Mucosa of descending colon (tissue), 3 donors: Measurements from ENCODE around the gene CYGB. TPM values are rescaled to one million over a fixed set of nuclear protein-coding genes. Genes with fewer than 3 reads are reported as not detected.
"Not testable (repeated sequence)": the region's sequence is repeated elsewhere in the genome, so short reads cannot be mapped to it uniquely, and the experiment has no call there.

Source experiments
- ATAC-seq: fragments of 200-7000 bp; cut with Tn5 transposase; one replicate; pipeline ENCODE4 v1.9.1; 2020; ENCODE audit warnings: mild to moderate bottlenecking, moderate library complexity
- DNase-seq, 3 donors: peaks; one replicate each; pipeline ENCODE4 v3.0.0-alpha.2; 2020
- H3K36me3 ChIP-seq: fragments of 200-600 bp; one replicate; pipeline ENCODE4 v1.8.0; 2021; ENCODE audit warnings: low read depth, mild to moderate bottlenecking
- H3K4me1 ChIP-seq: fragments of 200-600 bp; one replicate; pipeline ENCODE4 v1.8.0; 2021; ENCODE audit warnings: low read depth, mild to moderate bottlenecking
- H3K4me3 ChIP-seq: fragments of 200-600 bp; one replicate; pipeline ENCODE4 v1.8.0; 2021; ENCODE audit warnings: mild to moderate bottlenecking
- H3K9me3 ChIP-seq: fragments of 200-600 bp; one replicate; pipeline ENCODE4 v1.8.0; 2021; ENCODE audit warnings: mild to moderate bottlenecking
- CTCF ChIP-seq: fragments of 200-600 bp; IDR thresholded peaks from one replicate; pipeline ENCODE4 v1.8.0; 2022; ENCODE audit warnings: antibody characterized with exemption, mild to moderate bottlenecking
- intact Hi-C, 2 donors: fragments of 100-400 bp; cut with DNase I in 1 of 2; cut with micrococcal nuclease in 1 of 2; formaldehyde crosslinking; loops; one replicate each; pipeline versions ENCODE4 v1.11.0 to v1.11.1; 2022; cut with DNase I, micrococcal nuclease
- total RNA-seq, 3 donors: library from RNA; stranded (reverse); fragmentation: NEBNext Ultra II Directional in 2 of 3; extraction: Animal tissue kit (Norgen Biotek cat#: 25700) in 2 of 3; gene quantifications; one replicate each; pipeline versions ENCODE4 v1.2.1 to v1.2.4, GENCODE V29; 2021 to 2023
- donor health status: DM: no; HTN: no; CAD: no; lungs with moderate emphysema.
- donor health status: DM: no; HTN: no; CAD: no.
- donor health status: DM: no; HTN: yes; CAD: no.

CYGB gene
- total RNA-seq, 3 donors from 2014 or later, result 10.6 to 24.0 (median 15.1) TPM

GRCh38 chr17:76527430-76528111, 9.9 kb downstream of the CYGB start:
- Histone ChIP-seq H3K4me3 (no peak overlapping the region), H3K4me1 (peaks cover 36% of the 10 kb centered on the region), H3K36me3 (no peaks in the 10 kb centered on the region), H3K9me3 (no peaks in the 10 kb centered on the region)
- peak; percentile 57 for ATAC-seq
- no peak for TF ChIP-seq CTCF
- intact Hi-C loops, result no loop called here
- peak; percentile 42 to 81 (median 64) for DNase-seq

- H3K9me3 ChIP-seq, ATAC-seq, DNase-seq, intact Hi-C loops, H3K4me3 ChIP-seq, H3K36me3 ChIP-seq: not testable (repeated sequence)
- peaks cover 36% of the 10 kb centered on the region for H3K4me1 ChIP-seq
Measured at GRCh38 chr17:76527016-76527415, 10.5 kb downstream of the CYGB start.

DNA sequence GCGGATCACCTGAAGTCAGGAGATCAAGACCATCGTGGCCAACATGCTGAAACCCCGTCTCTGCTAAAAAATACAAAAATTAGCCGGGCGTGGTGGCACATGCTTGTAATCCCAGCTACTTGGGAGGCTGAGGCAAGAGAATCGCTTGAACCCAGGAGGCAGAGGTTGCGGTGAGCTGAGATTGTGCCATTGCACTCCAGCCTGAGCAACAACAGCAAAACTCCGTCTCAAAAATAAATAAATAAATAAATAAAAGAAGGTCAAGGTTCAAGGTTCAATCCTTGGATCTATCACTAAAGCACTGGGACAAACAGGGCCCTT, 12.0 kb downstream of the CYGB start:
- H3K4me1 ChIP-seq, result peaks cover 29% of the 10 kb centered on the region
- H3K9me3 ChIP-seq, DNase-seq, ATAC-seq, H3K36me3 ChIP-seq, intact Hi-C loops, H3K4me3 ChIP-seq: not testable (repeated sequence)

DNA sequence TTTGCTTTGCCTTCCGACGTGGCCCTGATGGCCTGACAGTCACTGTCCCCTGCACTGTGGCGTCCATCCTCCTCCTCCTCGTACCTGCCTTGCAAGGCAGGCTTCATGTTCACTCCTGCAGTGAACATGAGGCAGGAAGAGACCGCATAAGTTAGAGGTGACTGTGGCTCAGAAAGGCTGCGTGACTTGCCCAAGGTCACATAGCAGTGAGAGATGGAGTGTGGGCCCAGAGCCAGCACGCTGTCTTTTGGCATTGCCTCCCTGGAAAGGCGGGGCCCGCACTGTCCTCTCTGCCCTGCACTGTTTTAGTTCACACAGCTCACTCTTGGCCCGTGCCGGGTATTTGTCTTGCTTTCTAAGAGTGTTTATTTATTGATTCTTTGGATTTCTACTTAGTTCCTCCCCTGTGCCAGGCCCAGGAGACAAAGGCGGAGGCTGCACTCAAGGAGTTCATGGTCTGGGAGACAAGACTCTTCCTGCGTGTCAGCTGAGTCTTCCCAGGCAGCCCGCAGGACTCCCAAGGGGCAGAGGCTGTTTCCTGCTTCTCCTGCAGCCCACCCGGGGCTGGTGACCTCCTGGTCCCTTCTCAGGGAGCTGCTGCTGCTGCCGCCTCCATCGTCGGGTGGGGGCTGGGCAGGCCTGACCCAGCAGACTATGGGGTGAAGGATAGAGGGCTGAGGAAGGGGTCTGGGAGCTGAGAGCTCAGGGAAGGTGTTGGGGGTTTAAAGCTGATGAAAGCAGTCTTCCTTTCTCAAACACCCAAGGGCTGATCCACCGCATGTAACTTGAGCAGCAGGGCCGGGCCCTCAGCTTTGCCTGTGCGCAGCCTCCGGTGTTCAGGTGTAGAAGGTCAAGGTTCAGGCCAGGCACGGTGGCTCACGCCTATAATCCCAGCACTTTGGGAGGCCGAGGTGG, 12.7 kb downstream of the CYGB start:
- DNase-seq, result peak in 2 of 3 donors; percentile 59 to 68
- ATAC-seq, result peak; percentile 36
- peaks cover 23% of the 10 kb centered on the region for H3K4me1 ChIP-seq
- H3K36me3 ChIP-seq, result no peaks in the 10 kb centered on the region
- intact Hi-C loops, result no loop called here
- H3K4me3 ChIP-seq, result no peak overlapping the region
- H3K9me3 ChIP-seq, result no peaks in the 10 kb centered on the region
- TF ChIP-seq CTCF, result no peak

DNA sequence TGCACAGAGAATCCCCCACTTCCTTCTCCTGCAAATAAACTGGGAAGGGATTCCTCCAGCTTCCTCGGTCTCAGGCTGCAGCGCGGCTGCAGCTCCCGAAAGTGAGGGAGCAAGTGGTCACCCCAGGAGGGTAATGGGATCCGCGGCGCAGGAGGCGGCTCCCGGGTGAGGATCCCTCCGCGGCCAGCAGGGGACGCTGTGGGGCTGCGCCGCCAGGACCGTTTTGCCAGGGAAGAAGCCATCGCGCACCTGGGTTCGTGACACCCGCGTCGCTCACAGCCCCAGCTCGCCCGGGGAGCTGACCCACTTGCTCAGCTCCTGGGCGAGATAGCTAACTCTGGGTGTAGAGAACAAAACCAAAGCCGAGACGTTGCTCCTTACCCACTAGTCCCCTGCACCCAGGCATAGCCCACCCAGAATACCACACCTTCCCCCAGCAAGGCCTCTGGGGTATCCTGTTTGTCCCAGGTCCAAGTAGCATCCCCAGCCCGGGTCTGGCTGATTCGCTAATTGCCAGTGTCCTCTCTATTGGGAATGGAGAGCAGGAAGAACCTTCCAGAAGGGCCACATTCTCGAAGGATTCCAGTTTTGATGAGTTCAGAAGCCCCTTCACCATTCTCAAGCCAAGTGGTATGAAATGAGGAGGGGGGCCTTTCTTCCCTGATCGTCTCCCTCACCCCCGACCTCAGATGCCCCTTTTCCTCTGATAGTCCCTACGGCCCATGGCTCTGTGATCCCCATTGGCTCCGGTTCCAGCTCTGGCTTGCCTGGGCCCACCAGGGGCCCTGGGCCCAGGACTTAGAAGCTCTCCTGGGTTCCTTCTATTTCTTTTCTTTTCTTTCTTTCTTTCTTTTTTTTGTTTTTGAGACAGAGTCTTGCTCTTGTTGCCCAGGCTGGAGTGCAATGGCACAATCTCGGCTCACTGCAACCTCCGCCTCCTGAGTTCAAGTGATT, 14.1 kb downstream of the CYGB start:
- H3K4me3 ChIP-seq, result no peak overlapping the region
- peak; percentile 79 to 88 (median 85) for DNase-seq
- peak; percentile 85 for ATAC-seq
- no peaks in the 10 kb centered on the region for H3K9me3 ChIP-seq
- H3K36me3 ChIP-seq, result no peaks in the 10 kb centered on the region
- TF ChIP-seq CTCF, result peak; percentile 100
- H3K4me1 ChIP-seq, result peaks cover 15% of the 10 kb centered on the region
- intact Hi-C loops, result no loop called here

DNA sequence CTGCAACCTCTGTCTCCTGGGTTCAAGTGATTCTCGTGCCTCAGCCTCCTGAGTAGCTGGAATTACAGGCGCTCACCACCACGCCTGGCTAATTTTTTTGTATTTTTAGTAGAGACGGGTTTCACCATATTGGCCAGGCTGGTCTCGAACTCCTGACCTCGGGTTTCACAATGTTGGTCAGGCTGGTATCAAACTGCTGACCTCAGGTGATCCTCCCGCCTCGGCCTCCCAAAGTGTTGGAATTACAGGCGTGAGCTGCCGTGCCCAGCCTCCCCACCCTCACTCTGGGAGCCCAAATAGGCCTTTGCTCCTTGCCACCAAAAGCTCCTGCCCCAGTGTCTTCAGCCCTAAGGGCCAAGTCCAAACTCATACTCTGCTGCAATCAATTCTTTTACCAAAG, 15.8 kb downstream of the CYGB start:
- H3K9me3 ChIP-seq, DNase-seq, H3K4me3 ChIP-seq, H3K36me3 ChIP-seq, ATAC-seq, intact Hi-C loops: not testable (repeated sequence)
- peaks cover 15% of the 10 kb centered on the region for H3K4me1 ChIP-seq
